KMS-11 (cell line): ENCODE measurements around the gene WNT3A.

Experiments
- H2AFZ ChIP-seq: fragments of 200-600 bp; sonication (generic); 2 replicates; pipeline ENCODE4 v1.6.1; 2016; ENCODE audit warnings: antibody characterized with exemption, mixed run types, low read depth
- H3K27ac ChIP-seq: fragments of 200-600 bp; sonication (generic); 2 replicates; pipeline ENCODE4 v1.6.1; 2016; ENCODE audit warnings: mild to moderate bottlenecking, mixed run types
- H3K27me3 ChIP-seq: fragments of 200-600 bp; sonication (generic); 2 replicates; pipeline ENCODE4 v1.6.1; 2017; ENCODE audit warnings: mild to moderate bottlenecking, low read depth, mixed run types, moderate library complexity; ENCODE audit not compliant: insufficient read depth
- H3K36me3 ChIP-seq: fragments of 200-600 bp; sonication (generic); 2 replicates; pipeline ENCODE4 v1.6.1; 2017; ENCODE audit warnings: mild to moderate bottlenecking, mixed run types; ENCODE audit not compliant: insufficient read depth
- H3K4me1 ChIP-seq: fragments of 200-600 bp; sonication (generic); 2 replicates; pipeline ENCODE4 v1.6.1; 2016; ENCODE audit warnings: mild to moderate bottlenecking, low read depth, mixed run types; ENCODE audit not compliant: poor library complexity, severe bottlenecking
- H3K4me2 ChIP-seq: fragments of 200-600 bp; sonication (generic); 2 replicates; pipeline ENCODE4 v1.7.0; 2016; ENCODE audit warnings: mild to moderate bottlenecking, mixed run types
- H3K4me3 ChIP-seq: fragments of 200-600 bp; sonication (generic); IDR thresholded peaks from 2 replicates; pipeline ENCODE4 v1.6.1; 2017; ENCODE audit warnings: low read depth, low read length, mixed read lengths; ENCODE audit not compliant: insufficient read depth
- H3K79me2 ChIP-seq: fragments of 200-600 bp; sonication (generic); 2 replicates; pipeline ENCODE4 v1.6.1; 2016; ENCODE audit warnings: low read depth, mixed run types; ENCODE audit not compliant: insufficient read depth
- H3K9ac ChIP-seq: fragments of 200-600 bp; sonication (generic); 2 replicates; pipeline ENCODE4 v1.6.1; 2016; ENCODE audit warnings: mild to moderate bottlenecking, mixed run types
- H4K20me1 ChIP-seq: fragments of 200-600 bp; sonication (generic); 2 replicates; pipeline ENCODE4 v1.6.1; 2016; ENCODE audit warnings: mild to moderate bottlenecking, mixed run types; ENCODE audit not compliant: insufficient read depth
- TF ChIP-seq, protein P1 (sequence below): fragments of 200-600 bp; sonication (generic); conservative IDR thresholded peaks from 2 replicates; pipeline ENCODE4 v1.6.1; 2017; ENCODE audit warnings: low read depth, mild to moderate bottlenecking, antibody characterized with exemption, low read length, moderate library complexity, mixed read lengths

WNT3A gene

DNA sequence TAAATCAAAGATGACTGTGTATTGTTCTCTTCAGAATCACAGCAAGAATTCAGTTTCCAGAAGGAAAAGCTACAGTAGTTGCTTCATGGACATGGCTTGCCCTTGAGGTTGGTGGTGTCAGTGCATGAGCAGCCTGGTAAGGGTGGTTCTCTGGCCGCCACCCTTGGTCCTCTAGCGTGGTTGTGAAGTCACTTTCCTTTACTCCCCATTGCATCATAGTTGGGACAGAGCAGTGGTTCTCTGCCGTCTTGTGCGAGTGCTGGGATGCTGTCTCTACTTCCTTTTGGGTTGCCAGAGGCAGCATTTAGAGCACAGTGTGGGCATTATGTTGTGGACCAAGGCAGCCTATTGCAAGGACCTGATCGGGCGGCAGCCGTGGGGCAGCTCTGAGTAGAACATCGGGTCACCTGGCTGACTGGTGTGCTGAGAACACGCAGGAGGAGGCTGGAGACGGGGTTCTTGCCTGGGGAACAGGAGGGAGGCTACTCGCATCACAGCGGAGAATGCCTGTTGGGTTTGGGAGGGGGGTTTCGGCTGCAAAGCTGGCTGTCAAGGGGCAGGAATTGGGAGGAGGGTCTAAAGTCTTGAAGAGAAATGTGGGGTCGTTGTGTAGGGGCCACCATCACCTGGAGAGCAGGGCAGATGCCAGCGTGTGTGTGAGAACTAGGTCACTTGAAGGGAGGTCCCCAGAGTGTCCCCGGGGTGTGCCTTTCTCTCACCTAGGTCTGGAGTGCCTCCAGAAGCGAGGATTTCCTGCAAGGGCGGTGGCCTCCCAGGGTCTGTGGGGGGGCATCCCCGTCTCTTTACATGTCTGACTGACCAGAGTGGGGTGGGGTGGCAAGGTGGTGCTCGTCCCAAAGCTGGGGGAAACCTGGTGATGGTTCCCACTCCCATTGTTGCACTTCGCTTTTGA lies 82.0 kb downstream of the WNT3A start:
- Histone ChIP-seq H2AFZ (no peak overlapping the region), H3K9ac (peak overlapping the region; percentile 1; the same call in 1 of the 2 replicates), H3K4me1 (peaks cover 85% of the 10 kb centered on the region), H3K27me3 (no peaks in the 10 kb centered on the region), H3K4me3 (peak overlapping the region; percentile 9), H3K79me2 (peaks cover 100% of the 10 kb centered on the region), H3K36me3 (peaks cover 6% of the 10 kb centered on the region; the same call in 1 of the 2 replicates), H4K20me1 (peaks cover 98% of the 10 kb centered on the region), H3K27ac (peak overlapping the region; percentile 64; the same call in 1 of the 2 replicates), H3K4me2 (peak overlapping the region; percentile 99)
- TF ChIP-seq, protein P1, sequence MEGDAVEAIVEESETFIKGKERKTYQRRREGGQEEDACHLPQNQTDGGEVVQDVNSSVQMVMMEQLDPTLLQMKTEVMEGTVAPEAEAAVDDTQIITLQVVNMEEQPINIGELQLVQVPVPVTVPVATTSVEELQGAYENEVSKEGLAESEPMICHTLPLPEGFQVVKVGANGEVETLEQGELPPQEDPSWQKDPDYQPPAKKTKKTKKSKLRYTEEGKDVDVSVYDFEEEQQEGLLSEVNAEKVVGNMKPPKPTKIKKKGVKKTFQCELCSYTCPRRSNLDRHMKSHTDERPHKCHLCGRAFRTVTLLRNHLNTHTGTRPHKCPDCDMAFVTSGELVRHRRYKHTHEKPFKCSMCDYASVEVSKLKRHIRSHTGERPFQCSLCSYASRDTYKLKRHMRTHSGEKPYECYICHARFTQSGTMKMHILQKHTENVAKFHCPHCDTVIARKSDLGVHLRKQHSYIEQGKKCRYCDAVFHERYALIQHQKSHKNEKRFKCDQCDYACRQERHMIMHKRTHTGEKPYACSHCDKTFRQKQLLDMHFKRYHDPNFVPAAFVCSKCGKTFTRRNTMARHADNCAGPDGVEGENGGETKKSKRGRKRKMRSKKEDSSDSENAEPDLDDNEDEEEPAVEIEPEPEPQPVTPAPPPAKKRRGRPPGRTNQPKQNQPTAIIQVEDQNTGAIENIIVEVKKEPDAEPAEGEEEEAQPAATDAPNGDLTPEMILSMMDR = no peak

DNA sequence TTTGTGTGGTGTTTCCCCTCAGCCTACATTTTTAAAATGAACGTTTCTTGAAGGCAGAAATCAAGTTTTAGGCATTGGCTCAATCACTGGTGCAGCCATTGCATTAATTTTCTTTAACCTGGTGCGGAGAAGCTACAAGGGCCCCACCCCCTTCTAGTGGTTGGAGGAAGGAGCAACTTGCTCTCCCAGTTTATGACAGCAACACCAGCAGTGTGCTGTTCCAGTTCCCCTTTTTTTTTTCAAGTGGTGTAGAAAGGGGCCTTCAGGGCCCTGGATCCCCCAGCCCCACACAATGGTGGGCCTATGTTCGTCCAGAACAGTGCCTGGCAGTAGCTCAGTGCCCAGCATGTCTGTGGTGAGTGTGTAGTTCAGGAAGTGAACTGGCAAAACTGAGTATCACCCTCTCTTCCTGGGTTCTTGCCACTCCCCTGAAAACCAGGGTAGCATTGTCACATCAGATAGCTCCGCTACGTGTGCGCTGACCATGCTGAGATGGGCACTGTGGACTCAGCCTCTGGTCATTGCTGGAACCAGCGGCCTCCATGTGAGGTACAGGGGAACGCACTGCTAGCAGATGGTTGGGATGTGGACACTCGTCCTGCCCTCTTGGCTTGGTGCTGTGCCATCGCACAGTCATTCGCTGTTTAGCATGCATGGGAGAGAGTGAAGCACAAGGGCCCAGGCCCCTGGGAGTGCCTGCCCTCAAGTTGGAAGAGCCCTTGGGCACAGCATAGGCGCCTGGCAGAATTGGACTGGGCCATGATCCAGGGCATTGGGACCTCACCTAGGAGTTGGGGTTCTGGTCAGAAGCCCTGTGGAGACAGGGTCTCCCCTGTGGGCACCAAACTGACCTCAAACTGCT lies 83.0 kb downstream of the WNT3A start:
- H3K4me2 ChIP-seq = peak overlapping the region; percentile 99
- peaks cover 77% of the 10 kb centered on the region for H3K4me1 ChIP-seq
- H3K36me3 ChIP-seq = peaks cover 3% of the 10 kb centered on the region; the same call in 1 of the 2 replicates
- peak overlapping the region; percentile 20; the same call in 1 of the 2 replicates for H3K9ac ChIP-seq
- H3K79me2 ChIP-seq = peaks cover 100% of the 10 kb centered on the region
- H3K27ac ChIP-seq = peak overlapping the region; percentile 64
- H3K4me3 ChIP-seq = peak overlapping the region; percentile 9
- peaks cover 98% of the 10 kb centered on the region for H4K20me1 ChIP-seq
- H2AFZ ChIP-seq = no peak overlapping the region
- no peaks in the 10 kb centered on the region for H3K27me3 ChIP-seq
- TF ChIP-seq, protein P1 = no peak

DNA sequence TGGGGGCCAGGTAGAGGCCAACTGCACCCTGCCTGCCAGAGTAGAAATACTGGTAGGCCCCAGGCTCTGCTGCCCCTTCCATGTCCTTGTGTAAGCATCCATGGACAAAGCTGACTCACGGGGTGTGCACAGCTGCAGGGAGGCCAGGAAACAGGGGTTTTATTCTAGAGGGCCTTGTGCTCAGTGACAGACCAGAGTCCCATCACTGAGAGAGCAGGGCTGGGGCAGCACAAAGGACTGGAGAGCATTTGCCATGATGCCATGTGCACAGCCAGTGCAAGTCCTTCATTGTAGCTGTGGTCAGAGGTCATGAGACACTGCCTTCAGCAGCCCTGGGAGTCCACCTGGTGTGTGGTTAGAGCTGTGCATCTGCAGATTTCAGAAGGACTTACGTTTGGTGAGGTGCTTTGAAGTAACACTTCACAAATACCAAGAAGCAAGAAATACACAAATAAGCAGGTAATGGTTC lies 83.8 kb downstream of the WNT3A start:
- Histone ChIP-seq H3K4me2 (peak overlapping the region; percentile 99), H3K79me2 (peaks cover 100% of the 10 kb centered on the region), H4K20me1 (peaks cover 98% of the 10 kb centered on the region), H3K9ac (peak overlapping the region; percentile 20; the same call in 1 of the 2 replicates), H3K4me1 (peaks cover 73% of the 10 kb centered on the region), H3K4me3 (no peak overlapping the region), H3K36me3 (peaks cover 3% of the 10 kb centered on the region; the same call in 1 of the 2 replicates), H2AFZ (no peak overlapping the region), H3K27ac (peak overlapping the region; percentile 64), H3K27me3 (no peaks in the 10 kb centered on the region)
- TF ChIP-seq, protein P1 = no peak

DNA sequence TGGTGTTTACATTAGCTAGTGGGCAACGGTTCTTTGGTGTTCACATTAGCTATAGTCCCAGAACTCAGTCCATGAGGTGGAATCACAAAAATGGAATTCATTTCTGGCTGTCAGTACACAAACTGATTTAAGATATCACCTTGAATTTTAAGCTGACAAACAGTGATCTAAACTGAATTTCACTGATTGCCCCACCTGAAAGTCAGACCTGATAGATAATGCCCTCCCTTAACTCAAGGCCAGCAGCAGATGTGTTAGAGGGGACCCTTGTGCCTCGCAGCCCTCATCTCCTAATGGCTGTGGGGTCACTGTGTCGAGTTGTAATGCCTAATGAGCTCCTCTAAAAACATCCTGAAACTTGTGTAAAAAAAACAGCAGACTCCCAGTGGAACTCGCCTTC lies 84.3 kb downstream of the WNT3A start:
- TF ChIP-seq, protein P1 = no peak
- no peak overlapping the region for H3K4me3 ChIP-seq
- H3K9ac ChIP-seq = no peak overlapping the region
- H3K27me3 ChIP-seq = no peaks in the 10 kb centered on the region
- no peak overlapping the region for H2AFZ ChIP-seq
- H4K20me1 ChIP-seq = peaks cover 98% of the 10 kb centered on the region
- H3K4me2 ChIP-seq = peak overlapping the region; percentile 99; the same call in 1 of the 2 replicates
- H3K79me2 ChIP-seq = peaks cover 100% of the 10 kb centered on the region
- H3K27ac ChIP-seq = peak overlapping the region; percentile 64; the same call in 1 of the 2 replicates
- H3K36me3 ChIP-seq = peaks cover 3% of the 10 kb centered on the region; the same call in 1 of the 2 replicates
- H3K4me1 ChIP-seq = peaks cover 69% of the 10 kb centered on the region
